Fibroblast of skin of left quadriceps (primary cell): Measurements from ENCODE around the gene FMN1.

Source experiments
- DNase-seq, 2 experiments: peaks; one replicate each; pipeline ENCODE4 v3.0.0-alpha.2; 2013; ENCODE audit warnings: low read depth in 2 of 2

The FMN1 gene

GRCh38 chr15:32729700-32730395 lies 464.7 kb downstream of the FMN1 start:
- DNase-seq = no peak

GRCh38 chr15:32723171-32723948 lies 471.2 kb downstream of the FMN1 start:
- DNase-seq = no peak

- no peak for DNase-seq
Measured at GRCh38 chr15:32722136-32722535, 472.4 kb downstream of the FMN1 start.

- DNase-seq = no peak
Measured at GRCh38 chr15:32721596-32721995, 472.9 kb downstream of the FMN1 start.

DNA sequence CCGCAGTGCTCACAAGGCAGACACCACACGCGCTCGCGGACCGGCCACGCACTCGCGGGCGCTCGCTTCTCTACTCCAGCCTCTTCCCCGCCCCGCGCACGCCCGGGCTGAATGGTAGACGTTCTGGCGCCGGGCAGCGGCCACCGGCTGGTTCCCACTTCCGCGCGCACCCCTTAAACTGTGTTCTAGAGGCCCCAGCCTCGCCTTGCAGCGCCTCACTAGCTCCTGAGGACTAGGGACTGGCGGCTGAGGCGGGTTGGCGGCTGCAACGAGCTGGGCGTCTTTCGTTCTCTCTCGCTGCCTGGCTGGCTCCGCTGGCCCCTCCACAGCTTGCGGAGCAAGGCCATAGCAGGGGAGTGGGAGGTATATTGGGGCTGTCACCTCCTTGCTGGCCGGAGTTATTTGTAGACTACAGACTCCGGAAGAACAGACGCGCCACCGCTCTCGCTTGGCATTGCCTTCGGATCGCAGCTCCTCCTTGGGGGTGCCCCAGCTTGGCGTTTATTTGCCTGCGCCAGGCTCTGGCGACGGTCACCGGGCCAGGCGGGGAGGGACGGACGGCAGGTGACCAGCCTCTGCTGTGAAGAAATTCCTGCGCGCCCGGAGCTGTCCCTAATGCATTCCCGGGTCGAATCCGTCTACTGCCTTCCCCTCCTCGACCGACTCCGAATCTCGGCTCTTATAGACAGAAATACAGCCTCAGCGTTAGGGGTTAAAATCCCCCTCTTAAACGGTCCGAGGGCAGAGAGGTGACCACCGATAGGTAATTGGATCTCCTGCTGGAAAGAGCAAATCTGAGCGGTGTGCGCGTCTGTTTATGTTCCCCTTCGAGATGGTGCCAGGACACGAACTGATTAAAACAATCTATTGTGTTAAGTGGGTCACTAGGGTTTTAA lies 475.4 kb downstream of the FMN1 start:
- no peak for DNase-seq

DNA sequence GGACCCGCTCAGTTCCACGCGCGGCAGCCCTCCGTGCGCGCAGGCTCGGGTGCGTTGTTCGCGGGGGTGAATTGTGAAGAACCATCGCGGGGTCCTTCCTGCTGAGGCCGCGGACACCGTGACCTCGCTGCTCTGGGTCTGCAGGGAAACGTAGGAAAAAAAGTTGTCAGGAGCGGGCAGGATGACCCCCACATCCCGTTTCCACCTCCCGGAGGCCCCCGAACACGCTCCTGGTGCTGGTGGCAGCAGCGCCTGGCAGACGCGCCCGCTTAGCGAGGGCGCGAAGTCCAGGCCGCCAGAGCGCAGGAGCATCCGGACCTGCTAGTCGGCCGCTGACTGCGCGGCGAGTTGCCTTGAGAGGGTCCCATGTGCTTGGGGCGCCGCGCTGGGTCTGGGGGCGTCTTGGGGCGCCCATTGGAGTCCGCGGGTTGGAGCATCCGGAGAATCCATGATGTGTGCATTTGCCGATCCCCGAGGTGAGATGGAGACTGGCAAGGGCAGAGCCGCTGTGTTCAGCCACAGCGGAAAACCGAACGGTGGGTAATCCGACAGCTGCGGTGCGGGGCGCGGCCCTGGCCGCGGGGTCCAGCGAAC lies 476.2 kb downstream of the FMN1 start:
- no peak for DNase-seq

DNA sequence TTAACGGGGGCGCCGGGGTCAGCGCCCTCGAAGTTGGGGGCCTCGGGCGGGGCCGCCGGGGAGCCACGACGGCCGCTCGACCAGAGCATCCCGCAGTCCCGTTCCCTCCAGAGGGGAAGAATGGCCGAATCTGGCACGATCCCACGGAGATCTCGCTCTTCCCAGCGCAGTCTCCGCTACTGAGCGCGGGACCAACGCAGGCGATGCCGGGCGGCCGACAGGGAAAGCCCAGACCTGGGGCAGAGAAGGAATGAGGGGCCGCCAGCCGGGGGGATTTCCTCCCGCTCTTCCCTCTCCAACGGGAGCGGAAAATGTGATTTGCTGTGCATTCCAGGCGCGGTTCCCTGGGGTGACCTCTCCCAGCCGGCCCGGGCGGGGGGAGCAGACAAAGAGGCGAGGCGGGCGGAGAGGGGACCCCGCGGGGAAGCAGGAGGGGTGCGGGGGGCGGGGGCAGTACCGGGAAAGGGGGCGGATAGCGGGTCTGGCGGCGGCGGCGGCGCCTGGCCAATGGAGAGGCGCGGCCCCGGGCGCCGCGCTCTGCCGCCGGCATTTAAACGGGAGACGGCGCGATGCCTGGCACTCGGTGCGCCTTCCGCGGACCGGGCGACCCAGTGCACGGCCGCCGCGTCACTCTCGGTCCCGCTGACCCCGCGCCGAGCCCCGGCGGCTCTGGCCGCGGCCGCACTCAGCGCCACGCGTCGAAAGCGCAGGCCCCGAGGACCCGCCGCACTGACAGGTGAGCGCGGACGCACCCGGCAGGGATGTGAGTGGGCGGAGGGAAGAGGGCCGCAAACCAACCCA lies 476.9 kb downstream of the FMN1 start, which contains the start of gene GREM1:
Gene GREM1, plus strand, starts transcription at position 579 of the 801 bp plus-strand sequence. CDS start 12,687 bp downstream, outside the sequence.
- DNase-seq = peak; percentile 69 to 73

- no peak for DNase-seq
Measured at GRCh38 chr15:32716915-32717425, 477.5 kb downstream of the FMN1 start.

- DNase-seq = no peak
Measured at GRCh38 chr15:32716216-32716914, 478.1 kb downstream of the FMN1 start.
